GM19193 (cell line): ENCODE data around the gene PTPN11.

Source experiments
- POLR2A ChIP-seq: IDR thresholded peaks from 4 replicates; pipeline ENCODE4 v1.6.1; 2011; ENCODE audit not compliant: insufficient read depth, insufficient read length; ENCODE audit errors: extremely low read depth

The PTPN11 gene

GRCh38 chr12:112524269-112524668, 105.5 kb downstream of the PTPN11 start:
- TF ChIP-seq POLR2A, result no peak

- TF ChIP-seq POLR2A, result no peak
Observed at GRCh38 chr12:112524676-112525425, 106.1 kb downstream of the PTPN11 start.

- no peak for TF ChIP-seq POLR2A
Observed at GRCh38 chr12:112525426-112525809, 106.7 kb downstream of the PTPN11 start.

GRCh38 chr12:112527082-112527481, 108.3 kb downstream of the PTPN11 start:
- no peak for TF ChIP-seq POLR2A

- no peak for TF ChIP-seq POLR2A
Observed at GRCh38 chr12:112527501-112527900, 108.8 kb downstream of the PTPN11 start.

- TF ChIP-seq POLR2A, result no peak
Observed at GRCh38 chr12:112528521-112528920, 109.8 kb downstream of the PTPN11 start.

GRCh38 chr12:112530941-112531340, 112.2 kb downstream of the PTPN11 start:
- no peak for TF ChIP-seq POLR2A

- TF ChIP-seq POLR2A, result no peak
Observed at GRCh38 chr12:112532106-112532505, 113.4 kb downstream of the PTPN11 start.

GRCh38 chr12:112533528-112533927, 114.8 kb downstream of the PTPN11 start:
- TF ChIP-seq POLR2A, result no peak

GRCh38 chr12:112535017-112535416, 116.3 kb downstream of the PTPN11 start:
- TF ChIP-seq POLR2A, result no peak

GRCh38 chr12:112535637-112536366, 117.1 kb downstream of the PTPN11 start:
- no peak for TF ChIP-seq POLR2A

GRCh38 chr12:112536367-112536730, 117.6 kb downstream of the PTPN11 start:
- no peak for TF ChIP-seq POLR2A

GRCh38 chr12:112537710-112538396, 119.1 kb downstream of the PTPN11 start:
- TF ChIP-seq POLR2A, result no peak

GRCh38 chr12:112538740-112539139, 120.0 kb downstream of the PTPN11 start:
- no peak for TF ChIP-seq POLR2A

GRCh38 chr12:112539221-112539620, 120.5 kb downstream of the PTPN11 start:
- TF ChIP-seq POLR2A, result no peak

- no peak for TF ChIP-seq POLR2A
Observed at GRCh38 chr12:112540021-112540420, 121.3 kb downstream of the PTPN11 start.

- no peak for TF ChIP-seq POLR2A
Observed at GRCh38 chr12:112543751-112544150, 125.0 kb downstream of the PTPN11 start.

- TF ChIP-seq POLR2A, result no peak
Observed at GRCh38 chr12:112546339-112546738, 127.6 kb downstream of the PTPN11 start.
